ENCODE measurements around the gene CD1E. TPM values are rescaled to one million over a fixed set of nuclear protein-coding genes. Genes with fewer than 3 reads are reported as not detected.

The CD1E gene
- total RNA-seq, 3 donors from 2014 or later: 0.64 to 1.2 TPM; not detected in 1

DNA sequence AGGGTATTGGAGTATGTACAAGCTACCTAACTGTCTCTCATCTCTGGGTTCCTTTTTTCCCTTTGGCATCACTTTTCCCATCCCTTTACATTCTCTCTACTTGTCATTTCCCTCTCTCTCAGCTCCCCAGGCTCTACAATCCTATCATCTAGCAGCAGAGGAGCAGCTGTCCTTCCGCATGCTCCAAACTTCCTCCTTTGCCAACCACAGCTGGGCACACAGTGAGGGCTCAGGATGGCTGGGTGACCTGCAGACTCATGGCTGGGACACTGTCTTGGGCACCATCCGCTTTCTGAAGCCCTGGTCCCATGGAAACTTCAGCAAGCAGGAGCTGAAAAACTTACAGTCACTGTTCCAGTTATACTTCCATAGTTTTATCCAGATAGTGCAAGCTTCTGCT, 561 bp downstream of the CD1E start:
- Histone ChIP-seq H3K36me3 (no peaks in the 10 kb centered on the region), H3K9me3 (peaks cover 0 to under 1% of the 10 kb centered on the region in 2 donors), H3K27me3 (no peaks in the 10 kb centered on the region), H3K4me1 (no peaks in the 10 kb centered on the region), H3K27ac (no peak overlapping the region), H3K4me3 (no peak overlapping the region)
- TF ChIP-seq POLR2A (IDR thresholded peaks at IDR 0.05): no peak
- TF ChIP-seq POLR2AphosphoS5 (IDR thresholded peaks at IDR 0.05): no peak
- TF ChIP-seq, protein P1, sequence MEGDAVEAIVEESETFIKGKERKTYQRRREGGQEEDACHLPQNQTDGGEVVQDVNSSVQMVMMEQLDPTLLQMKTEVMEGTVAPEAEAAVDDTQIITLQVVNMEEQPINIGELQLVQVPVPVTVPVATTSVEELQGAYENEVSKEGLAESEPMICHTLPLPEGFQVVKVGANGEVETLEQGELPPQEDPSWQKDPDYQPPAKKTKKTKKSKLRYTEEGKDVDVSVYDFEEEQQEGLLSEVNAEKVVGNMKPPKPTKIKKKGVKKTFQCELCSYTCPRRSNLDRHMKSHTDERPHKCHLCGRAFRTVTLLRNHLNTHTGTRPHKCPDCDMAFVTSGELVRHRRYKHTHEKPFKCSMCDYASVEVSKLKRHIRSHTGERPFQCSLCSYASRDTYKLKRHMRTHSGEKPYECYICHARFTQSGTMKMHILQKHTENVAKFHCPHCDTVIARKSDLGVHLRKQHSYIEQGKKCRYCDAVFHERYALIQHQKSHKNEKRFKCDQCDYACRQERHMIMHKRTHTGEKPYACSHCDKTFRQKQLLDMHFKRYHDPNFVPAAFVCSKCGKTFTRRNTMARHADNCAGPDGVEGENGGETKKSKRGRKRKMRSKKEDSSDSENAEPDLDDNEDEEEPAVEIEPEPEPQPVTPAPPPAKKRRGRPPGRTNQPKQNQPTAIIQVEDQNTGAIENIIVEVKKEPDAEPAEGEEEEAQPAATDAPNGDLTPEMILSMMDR (IDR thresholded peaks at IDR 0.05): no peak
- intact Hi-C loops (cut with DNase I; ENCODE audit: low total_unique reads): no loop called here
- DNase-seq (ENCODE audit: low spot score in 2 of 2): no peak

DNA sequence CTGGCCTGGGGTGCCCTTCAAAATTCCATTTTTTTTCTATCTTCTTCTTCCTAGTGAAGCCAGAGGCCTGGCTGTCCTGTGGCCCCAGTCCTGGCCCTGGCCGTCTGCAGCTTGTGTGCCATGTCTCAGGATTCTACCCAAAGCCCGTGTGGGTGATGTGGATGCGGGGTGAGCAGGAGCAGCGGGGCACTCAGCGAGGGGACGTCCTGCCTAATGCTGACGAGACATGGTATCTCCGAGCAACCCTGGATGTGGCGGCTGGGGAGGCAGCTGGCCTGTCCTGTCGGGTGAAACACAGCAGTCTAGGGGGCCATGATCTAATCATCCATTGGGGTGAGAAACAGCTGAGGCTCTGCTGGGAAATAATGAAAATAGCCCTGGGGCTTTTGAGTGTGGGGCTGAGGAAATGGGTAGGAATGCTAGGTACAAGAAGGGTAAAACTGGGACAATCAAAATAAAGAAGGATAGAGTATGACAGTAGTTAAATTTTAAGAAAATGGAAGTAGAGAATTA, 2.1 kb downstream of the CD1E start:
- DNase-seq (ENCODE audit: low spot score in 2 of 2): no peak
- no peak overlapping the region for H3K4me3 ChIP-seq
- no peaks in the 10 kb centered on the region for H3K27me3 ChIP-seq
- TF ChIP-seq POLR2AphosphoS5 (IDR thresholded peaks at IDR 0.05) (no peak), POLR2A (IDR thresholded peaks at IDR 0.05) (no peak)
- TF ChIP-seq, protein P1 (IDR thresholded peaks at IDR 0.05): no peak
- no peak overlapping the region for H3K27ac ChIP-seq
- intact Hi-C loops (cut with DNase I; ENCODE audit: low total_unique reads): no loop called here
- H3K36me3 ChIP-seq: no peaks in the 10 kb centered on the region
- H3K4me1 ChIP-seq: no peaks in the 10 kb centered on the region
- no peaks in the 10 kb centered on the region for H3K9me3 ChIP-seq

DNA sequence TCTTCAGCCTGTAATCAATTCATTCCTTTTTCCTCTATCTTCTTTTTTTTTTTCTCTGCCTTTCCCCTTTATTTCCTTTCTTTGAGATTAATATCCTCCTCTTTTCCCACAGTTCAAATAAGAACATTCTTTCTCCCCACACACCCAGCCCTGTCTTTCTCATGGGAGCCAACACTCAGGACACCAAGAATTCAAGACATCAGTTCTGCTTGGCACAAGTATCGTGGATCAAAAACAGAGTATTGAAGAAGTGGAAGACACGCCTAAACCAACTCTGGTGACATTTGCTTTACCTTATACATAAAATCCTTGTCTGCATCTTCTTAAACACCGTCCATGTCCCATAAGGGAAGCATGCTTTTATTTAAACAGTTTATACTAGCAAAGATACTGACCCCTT, 2.9 kb downstream of the CD1E start:
- Histone ChIP-seq H3K27ac (no peak overlapping the region), H3K9me3 (no peaks in the 10 kb centered on the region), H3K36me3 (no peaks in the 10 kb centered on the region), H3K4me3 (no peak overlapping the region), H3K4me1 (no peaks in the 10 kb centered on the region), H3K27me3 (no peaks in the 10 kb centered on the region)
- intact Hi-C loops (cut with DNase I; ENCODE audit: low total_unique reads): no loop called here
- TF ChIP-seq POLR2A (IDR thresholded peaks at IDR 0.05) (no peak), POLR2AphosphoS5 (IDR thresholded peaks at IDR 0.05) (no peak)
- TF ChIP-seq, protein P1 (IDR thresholded peaks at IDR 0.05): no peak
- no peak for DNase-seq (ENCODE audit: low spot score in 2 of 2)

GRCh38 chr1:158357441-158357840, 3.7 kb downstream of the CD1E start:
- Histone ChIP-seq H3K27ac (no peak overlapping the region), H3K4me3 (no peak overlapping the region), H3K36me3 (no peaks in the 10 kb centered on the region), H3K4me1 (no peaks in the 10 kb centered on the region), H3K9me3 (no peaks in the 10 kb centered on the region), H3K27me3 (no peaks in the 10 kb centered on the region)
- TF ChIP-seq, protein P1 (IDR thresholded peaks at IDR 0.05): no peak
- no peak for TF ChIP-seq POLR2AphosphoS5 (IDR thresholded peaks at IDR 0.05)
- no peak for TF ChIP-seq POLR2A (IDR thresholded peaks at IDR 0.05)
- intact Hi-C loops (cut with DNase I; ENCODE audit: low total_unique reads): no loop called here
- DNase-seq (ENCODE audit: low spot score in 2 of 2): no peak

DNA sequence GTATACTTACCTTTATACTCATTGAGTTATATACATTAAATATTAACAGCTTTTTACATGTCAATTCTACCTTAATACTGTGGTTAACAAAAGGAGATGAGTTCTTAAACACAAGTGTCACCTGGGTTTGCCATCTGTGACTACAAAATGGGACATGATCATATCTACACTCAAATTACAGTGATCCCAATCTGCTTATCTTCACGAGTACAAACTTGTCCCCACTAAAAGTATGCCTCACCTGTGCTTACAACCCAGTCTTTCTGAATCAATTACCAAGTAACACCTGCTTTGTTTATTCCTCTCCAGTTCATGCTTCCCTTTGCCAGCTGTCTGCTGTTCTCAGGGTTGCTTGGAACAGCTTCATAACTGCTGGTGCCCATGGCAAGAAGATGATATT, 8.8 kb downstream of the CD1E start:
- no peak for DNase-seq (ENCODE audit: low spot score in 2 of 2)
- no peaks in the 10 kb centered on the region for H3K4me1 ChIP-seq
- no peaks in the 10 kb centered on the region for H3K36me3 ChIP-seq
- no peaks in the 10 kb centered on the region for H3K9me3 ChIP-seq
- H3K27me3 ChIP-seq: no peaks in the 10 kb centered on the region
- TF ChIP-seq, protein P1 (IDR thresholded peaks at IDR 0.05): no peak
- TF ChIP-seq POLR2A (IDR thresholded peaks at IDR 0.05): no peak
- no peak for TF ChIP-seq POLR2AphosphoS5 (IDR thresholded peaks at IDR 0.05)
- no peak overlapping the region for H3K27ac ChIP-seq
- no peak overlapping the region for H3K4me3 ChIP-seq
- intact Hi-C loops (cut with DNase I; ENCODE audit: low total_unique reads): no loop called here
